Osteoblast (primary cell): ENCODE results near the gene NAMPT. TPM values are rescaled to one million over a fixed set of nuclear protein-coding genes. Genes with fewer than 3 reads are reported as not detected.
A peak's percentile ranks its signal among the peaks of the same experiment; 100 is the strongest.

Experiments
- DNase-seq: peaks from one replicate; pipeline ENCODE4 v3.0.0; 2011; ENCODE audit warnings: low spot score, mixed read lengths; ENCODE audit not compliant: insufficient read length; ENCODE audit errors: missing footprints
- H2AFZ ChIP-seq: 2 replicates; pipeline ENCODE4 v1.6.0; 2011; ENCODE audit warnings: mild to moderate bottlenecking, low read length
- H3K27ac ChIP-seq: 2 replicates; pipeline ENCODE4 v1.5.1; 2011; ENCODE audit warnings: mild to moderate bottlenecking, low read depth, low read length, moderate library complexity
- H3K27me3 ChIP-seq: 2 replicates; pipeline ENCODE4 v1.6.0; 2012; ENCODE audit warnings: mild to moderate bottlenecking, control low read depth, inconsistent platforms, low read length, moderate library complexity; ENCODE audit not compliant: insufficient read depth
- H3K36me3 ChIP-seq: 2 replicates; pipeline ENCODE4 v1.5.1; 2011; ENCODE audit warnings: mild to moderate bottlenecking, low read length, control low read depth, moderate library complexity; ENCODE audit not compliant: insufficient read depth
- H3K4me1 ChIP-seq: 2 replicates; pipeline ENCODE4 v1.5.1; 2011; ENCODE audit warnings: mild to moderate bottlenecking, low read length, control low read depth, moderate library complexity; ENCODE audit not compliant: insufficient read depth
- H3K4me2 ChIP-seq: 2 replicates; pipeline ENCODE4 v1.6.0; 2011; ENCODE audit warnings: mild to moderate bottlenecking, low read length; ENCODE audit not compliant: insufficient read depth
- H3K4me3 ChIP-seq: fragments of 200-600 bp; sonication (generic); 3 replicates; pipeline ENCODE4 v1.5.1; 2012; ENCODE audit warnings: mild to moderate bottlenecking, low read length, inconsistent platforms; ENCODE audit not compliant: insufficient read depth
- H3K79me2 ChIP-seq: 2 replicates; pipeline ENCODE4 v1.6.0; 2012; ENCODE audit warnings: mild to moderate bottlenecking, low read length, control low read depth, inconsistent platforms; ENCODE audit not compliant: insufficient read depth
- H3K9me3 ChIP-seq: 2 replicates; pipeline ENCODE4 v1.5.1; 2011; ENCODE audit warnings: low read depth, low read length, control low read depth
- H4K20me1 ChIP-seq: 2 replicates; pipeline ENCODE4 v1.6.0; 2012; ENCODE audit warnings: mild to moderate bottlenecking, low read length, control low read depth; ENCODE audit not compliant: insufficient read depth
- CTCF ChIP-seq: IDR thresholded peaks from 2 replicates; pipeline ENCODE4 v1.5.1; 2011; ENCODE audit warnings: mild to moderate bottlenecking, low read depth, low read length, moderate library complexity; ENCODE audit errors: extremely low read depth
- total RNA-seq: library from RNA; depleted of rRNA; stranded (reverse); fragments of >200 nt; gene quantifications from 2 replicates; pipeline ENCODE4 v1.2.3, GENCODE V29; 2012

NAMPT gene
- total RNA-seq, 1 donor = 55.0 TPM

DNA sequence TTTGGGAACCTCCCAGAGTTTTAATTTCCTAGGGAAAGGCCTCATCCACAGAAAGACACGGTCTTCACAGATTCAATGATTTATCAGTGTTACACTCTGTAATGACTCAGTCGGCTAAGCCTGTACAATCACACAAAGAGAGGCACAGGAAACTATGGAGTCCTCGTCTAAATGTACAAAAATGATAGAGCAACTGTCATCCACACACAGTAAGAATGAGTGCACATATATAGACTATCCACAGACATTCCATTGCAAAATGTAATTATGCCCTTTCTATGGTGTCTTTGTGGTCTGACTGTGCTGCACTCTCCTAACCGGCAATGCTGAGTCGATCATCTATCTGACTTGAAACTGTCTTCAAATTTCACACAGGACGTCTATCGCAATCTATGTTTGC lies 3.5 kb upstream of the NAMPT start:
- DNase-seq = no peak
- no peak overlapping the region for H3K4me2 ChIP-seq
- no peak overlapping the region for H2AFZ ChIP-seq
- no peaks in the 10 kb centered on the region for H3K9me3 ChIP-seq
- peaks cover 9% of the 10 kb centered on the region for H3K4me1 ChIP-seq
- H3K27me3 ChIP-seq = peaks cover 9% of the 10 kb centered on the region
- H4K20me1 ChIP-seq = peaks cover 4% of the 10 kb centered on the region
- H3K27ac ChIP-seq = no peak overlapping the region
- TF ChIP-seq CTCF = no peak
- H3K79me2 ChIP-seq = peaks cover 7% of the 10 kb centered on the region
- no peaks in the 10 kb centered on the region for H3K36me3 ChIP-seq
- H3K4me3 ChIP-seq = no peak overlapping the region

GRCh38 chr7:106287786-106288185 lies 3.0 kb upstream of the NAMPT start:
- Histone ChIP-seq H3K79me2 (peaks cover 12% of the 10 kb centered on the region), H3K27ac (no peak overlapping the region), H3K4me3 (no peak overlapping the region), H3K4me1 (peaks cover 9% of the 10 kb centered on the region), H4K20me1 (peaks cover 6% of the 10 kb centered on the region), H2AFZ (no peak overlapping the region), H3K4me2 (no peak overlapping the region), H3K9me3 (no peaks in the 10 kb centered on the region), H3K27me3 (peaks cover 9% of the 10 kb centered on the region), H3K36me3 (no peaks in the 10 kb centered on the region)
- TF ChIP-seq CTCF = no peak
- peak; percentile 23 for DNase-seq

DNA sequence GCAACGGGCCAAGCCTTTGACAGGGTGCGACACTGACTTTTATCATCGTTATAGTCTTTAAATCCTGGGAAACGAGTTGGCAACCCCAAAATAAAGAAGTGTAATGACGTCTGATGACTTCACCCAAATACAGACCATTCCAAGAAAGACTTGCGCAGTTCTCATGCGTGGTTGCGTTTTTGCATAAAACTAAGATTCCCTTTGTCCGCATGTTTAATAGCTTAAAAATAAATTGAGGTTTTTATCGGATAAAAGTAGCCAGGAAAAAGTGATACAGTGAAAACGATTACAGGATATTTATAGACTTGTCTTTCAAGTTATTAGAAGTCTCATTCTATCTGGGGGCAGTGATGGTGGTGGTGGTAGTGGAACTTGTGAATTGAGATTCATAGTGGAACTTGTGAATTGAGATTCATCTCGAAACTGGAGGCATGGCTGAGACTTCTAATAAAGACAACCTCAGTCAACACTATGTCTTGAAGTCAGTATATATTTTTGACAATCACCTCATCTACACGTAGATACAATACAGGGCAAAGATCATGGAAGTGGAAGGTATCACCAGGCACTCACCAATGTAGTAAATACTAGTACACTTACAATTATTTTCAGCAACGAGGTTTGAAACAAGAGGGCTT lies 1.2 kb upstream of the NAMPT start:
- H3K36me3 ChIP-seq = no peaks in the 10 kb centered on the region
- H3K79me2 ChIP-seq = peaks cover 30% of the 10 kb centered on the region
- peak overlapping the region; percentile 96 for H3K27ac ChIP-seq
- peaks cover 9% of the 10 kb centered on the region for H3K4me1 ChIP-seq
- H3K4me3 ChIP-seq = peak overlapping the region; percentile 81
- no peak for TF ChIP-seq CTCF
- H3K27me3 ChIP-seq = no peaks in the 10 kb centered on the region
- H2AFZ ChIP-seq = peak overlapping the region; percentile 84
- peak; percentile 53 for DNase-seq
- H4K20me1 ChIP-seq = peaks cover 14% of the 10 kb centered on the region
- H3K4me2 ChIP-seq = peak overlapping the region; percentile 89
- no peaks in the 10 kb centered on the region for H3K9me3 ChIP-seq

- Histone ChIP-seq H4K20me1 (peaks cover 14% of the 10 kb centered on the region), H3K4me2 (peak overlapping the region; percentile 89), H3K27ac (peak overlapping the region; percentile 96), H3K36me3 (no peaks in the 10 kb centered on the region), H3K4me3 (peak overlapping the region; percentile 81), H3K27me3 (no peaks in the 10 kb centered on the region), H2AFZ (peak overlapping the region; percentile 84), H3K79me2 (peaks cover 33% of the 10 kb centered on the region), H3K9me3 (no peaks in the 10 kb centered on the region), H3K4me1 (peaks cover 9% of the 10 kb centered on the region)
- peak; percentile 98 for DNase-seq
- no peak for TF ChIP-seq CTCF
Observed at GRCh38 chr7:106285051-106285854, 470 bp upstream of the NAMPT start.
